Testis (tissue), 3 donors: Measurements from ENCODE around the gene BEAN1. TPM values are rescaled to one million over a fixed set of nuclear protein-coding genes. Genes with fewer than 3 reads are reported as not detected.

ENCODE experiments used
- DNase-seq: peaks from one replicate; pipeline ENCODE4 v3.0.0-alpha.2; 2019
- H3K27ac ChIP-seq, 2 donors: fragments of 200-600 bp; sonication (generic); one replicate each; pipeline ENCODE4 v1.5.1; 2019
- H3K27me3 ChIP-seq: fragments of 200-600 bp; sonication (generic); one replicate; pipeline ENCODE4 v1.5.1; 2019
- H3K36me3 ChIP-seq: fragments of 200-600 bp; sonication (generic); one replicate; pipeline ENCODE4 v1.5.1; 2017; ENCODE audit warnings: low read depth; ENCODE audit errors: missing control alignments
- H3K4me1 ChIP-seq: fragments of 200-600 bp; sonication (generic); one replicate; pipeline ENCODE4 v1.5.1; 2019
- H3K4me3 ChIP-seq, 2 donors: fragments of 200-600 bp; sonication (generic); one replicate each; pipeline ENCODE4 v1.5.1; 2017 to 2019
- H3K9me3 ChIP-seq: fragments of 200-600 bp; sonication (generic); one replicate; pipeline ENCODE4 v1.5.1; 2017
- POLR2A ChIP-seq: fragments of 450-650 bp; IDR thresholded peaks from one replicate; pipeline ENCODE4 v1.6.1; 2017; ENCODE audit warnings: antibody characterized with exemption, mild to moderate bottlenecking, moderate library complexity
- WGBS, 2 donors: methylation state at CpG; one replicate each; pipeline ENCODE4 v1.1.5; 2018; 5-methylcytosine and 5-hydroxymethylcytosine counted together
- intact Hi-C: fragments of 100-400 bp; cut with DNase I; formaldehyde crosslinking; loops from one replicate; pipeline ENCODE4 v1.15.1; 2023; ENCODE audit warnings: low total_unique reads
- polyA plus RNA-seq: library from polyadenylated mRNA; stranded (reverse); fragments of 350-450 nt; fragmentation: Illumina TruSeq; extraction: RNeasy Lipid Tissue Mini Kit (QIAGEN cat#74804); gene quantifications from one replicate; pipeline ENCODE4 v1.2.3, GENCODE V29; 2014; ENCODE audit warnings: low read depth, low replicate concordance; ENCODE audit not compliant: insufficient read depth
- total RNA-seq, 2 donors: library from RNA; depleted of rRNA; stranded (reverse); fragments of >200 nt; gene quantifications; one replicate each; pipeline ENCODE4 v1.2.3, GENCODE V29; 2016
- TF ChIP-seq, protein P1 (sequence below), 3 experiments: fragments of 450-650 bp in 2 of 3; fragments of 200-600 bp in 1 of 3; sonication (generic) in 1 of 3; IDR thresholded peaks; one replicate each; pipeline ENCODE4 v1.5.1; 2016 to 2019; ENCODE audit warnings: antibody characterized with exemption in 3 of 3, mild to moderate bottlenecking in 2 of 3, moderate library complexity in 1 of 3

The BEAN1 gene
- total and polyA plus RNA-seq, 3 donors from 2014 or later, result 4.2 to 18.0 (median 6.1) TPM

DNA sequence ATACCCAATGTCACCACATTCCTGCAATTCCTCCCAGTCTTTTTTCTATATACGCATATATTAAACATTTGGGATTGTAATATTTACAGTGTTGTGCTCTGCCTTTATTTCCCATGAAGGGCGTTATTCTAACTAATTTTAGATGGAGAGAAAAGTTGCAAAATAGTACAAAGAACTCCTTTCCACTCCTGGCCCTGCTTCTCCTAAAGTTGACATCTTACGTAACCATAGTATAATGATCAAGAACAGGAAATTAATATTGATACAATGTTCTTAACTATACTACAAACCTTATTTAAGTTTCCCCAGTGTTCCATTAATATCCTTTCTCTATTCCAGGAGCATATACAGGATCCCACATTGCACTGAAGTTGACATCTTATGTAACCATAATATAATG is 76.5 kb downstream of the BEAN1 start:
- Histone ChIP-seq H3K9me3 (no peaks in the 10 kb centered on the region), H3K4me1 (peaks cover 11% of the 10 kb centered on the region), H3K27me3 (no peaks in the 10 kb centered on the region), H3K36me3 (no peaks in the 10 kb centered on the region), H3K27ac (peak overlapping the region; percentile 59 to 63), H3K4me3 (no peak overlapping the region)
- DNase-seq, result no peak
- WGBS, 2 donors, result 47 to 48% methylated on average over 3 of the region's 3 CpGs
- TF ChIP-seq, protein P1, sequence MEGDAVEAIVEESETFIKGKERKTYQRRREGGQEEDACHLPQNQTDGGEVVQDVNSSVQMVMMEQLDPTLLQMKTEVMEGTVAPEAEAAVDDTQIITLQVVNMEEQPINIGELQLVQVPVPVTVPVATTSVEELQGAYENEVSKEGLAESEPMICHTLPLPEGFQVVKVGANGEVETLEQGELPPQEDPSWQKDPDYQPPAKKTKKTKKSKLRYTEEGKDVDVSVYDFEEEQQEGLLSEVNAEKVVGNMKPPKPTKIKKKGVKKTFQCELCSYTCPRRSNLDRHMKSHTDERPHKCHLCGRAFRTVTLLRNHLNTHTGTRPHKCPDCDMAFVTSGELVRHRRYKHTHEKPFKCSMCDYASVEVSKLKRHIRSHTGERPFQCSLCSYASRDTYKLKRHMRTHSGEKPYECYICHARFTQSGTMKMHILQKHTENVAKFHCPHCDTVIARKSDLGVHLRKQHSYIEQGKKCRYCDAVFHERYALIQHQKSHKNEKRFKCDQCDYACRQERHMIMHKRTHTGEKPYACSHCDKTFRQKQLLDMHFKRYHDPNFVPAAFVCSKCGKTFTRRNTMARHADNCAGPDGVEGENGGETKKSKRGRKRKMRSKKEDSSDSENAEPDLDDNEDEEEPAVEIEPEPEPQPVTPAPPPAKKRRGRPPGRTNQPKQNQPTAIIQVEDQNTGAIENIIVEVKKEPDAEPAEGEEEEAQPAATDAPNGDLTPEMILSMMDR (IDR thresholded peaks at IDR 0.05), result no peak
- TF ChIP-seq POLR2A, result no peak
- intact Hi-C loops, result no loop called here

DNA sequence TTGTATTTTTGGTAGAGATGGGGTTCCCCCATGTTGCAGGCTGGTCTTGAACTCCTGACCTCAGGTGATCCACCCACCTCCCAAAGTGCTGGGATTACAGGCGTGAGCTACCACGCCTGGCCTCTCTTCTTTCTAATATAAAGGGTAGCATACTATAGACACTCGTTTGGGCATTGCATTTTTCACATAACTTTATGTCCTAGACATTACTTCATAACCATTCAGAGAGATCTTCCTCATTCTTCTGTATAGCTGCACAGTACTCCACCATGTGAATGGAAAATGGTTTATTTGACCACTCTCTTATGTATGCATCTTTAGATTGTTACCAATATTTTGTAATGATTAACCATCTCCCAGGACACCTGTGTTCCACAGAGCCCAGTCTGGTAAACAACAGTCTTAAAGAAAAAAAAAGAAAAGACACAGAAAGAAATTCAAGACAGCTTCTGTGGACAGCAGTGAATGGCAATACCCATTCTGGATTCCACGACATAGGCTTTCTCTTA is 80.7 kb downstream of the BEAN1 start:
- no peak for DNase-seq
- TF ChIP-seq, protein P1 (IDR thresholded peaks at IDR 0.05), result no peak
- no peak for TF ChIP-seq POLR2A
- H3K36me3 ChIP-seq, result no peaks in the 10 kb centered on the region
- 90 to 92% methylated on average over 4 of the region's 4 CpGs for WGBS, 2 donors
- intact Hi-C loops, result no loop called here
- H3K27me3 ChIP-seq, result no peaks in the 10 kb centered on the region
- no peak overlapping the region for H3K27ac ChIP-seq
- peaks cover 22% of the 10 kb centered on the region for H3K4me1 ChIP-seq
- H3K4me3 ChIP-seq, result no peak overlapping the region
- no peaks in the 10 kb centered on the region for H3K9me3 ChIP-seq

DNA sequence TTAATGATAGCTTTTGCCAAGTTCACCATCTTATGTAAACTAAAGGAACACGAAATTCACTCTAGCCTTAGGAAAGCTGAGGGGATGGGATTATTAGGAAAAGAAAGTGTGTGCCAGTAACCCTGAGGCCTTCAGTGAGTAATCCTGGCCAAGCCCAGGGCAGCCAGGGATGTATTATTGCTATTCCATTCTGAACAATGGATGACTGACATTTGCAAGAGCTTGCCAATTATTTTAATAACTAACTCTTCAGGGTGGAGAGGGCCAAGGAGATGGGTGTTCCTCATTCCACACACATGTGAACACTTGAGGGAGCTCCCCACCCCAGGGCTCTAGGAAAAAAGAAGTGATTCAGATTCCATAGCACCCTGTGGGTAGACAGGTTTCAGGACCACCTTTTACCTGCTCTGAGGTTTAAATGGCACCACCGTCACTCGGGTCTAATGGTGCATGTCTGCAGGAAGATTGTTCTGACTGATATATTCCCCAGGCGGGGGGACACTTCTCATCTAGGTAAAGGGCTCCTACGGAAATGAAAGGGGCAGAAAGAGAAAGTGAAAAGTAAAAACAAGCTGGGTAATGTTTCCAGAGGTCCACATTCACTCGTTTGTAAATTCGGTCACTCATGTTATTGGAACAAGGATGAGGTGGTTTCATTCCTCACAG is 81.3 kb downstream of the BEAN1 start:
- H3K4me3 ChIP-seq, result no peak overlapping the region
- H3K36me3 ChIP-seq, result no peaks in the 10 kb centered on the region
- intact Hi-C loops, result no loop called here
- WGBS, 2 donors, result 74 to 88% methylated on average over 7 of the region's 7 CpGs
- H3K27ac ChIP-seq, result no peak overlapping the region
- TF ChIP-seq, protein P1 (IDR thresholded peaks at IDR 0.05), result no peak
- TF ChIP-seq POLR2A, result no peak
- peaks cover 17% of the 10 kb centered on the region for H3K4me1 ChIP-seq
- H3K9me3 ChIP-seq, result no peaks in the 10 kb centered on the region
- H3K27me3 ChIP-seq, result no peaks in the 10 kb centered on the region
- no peak for DNase-seq

DNA sequence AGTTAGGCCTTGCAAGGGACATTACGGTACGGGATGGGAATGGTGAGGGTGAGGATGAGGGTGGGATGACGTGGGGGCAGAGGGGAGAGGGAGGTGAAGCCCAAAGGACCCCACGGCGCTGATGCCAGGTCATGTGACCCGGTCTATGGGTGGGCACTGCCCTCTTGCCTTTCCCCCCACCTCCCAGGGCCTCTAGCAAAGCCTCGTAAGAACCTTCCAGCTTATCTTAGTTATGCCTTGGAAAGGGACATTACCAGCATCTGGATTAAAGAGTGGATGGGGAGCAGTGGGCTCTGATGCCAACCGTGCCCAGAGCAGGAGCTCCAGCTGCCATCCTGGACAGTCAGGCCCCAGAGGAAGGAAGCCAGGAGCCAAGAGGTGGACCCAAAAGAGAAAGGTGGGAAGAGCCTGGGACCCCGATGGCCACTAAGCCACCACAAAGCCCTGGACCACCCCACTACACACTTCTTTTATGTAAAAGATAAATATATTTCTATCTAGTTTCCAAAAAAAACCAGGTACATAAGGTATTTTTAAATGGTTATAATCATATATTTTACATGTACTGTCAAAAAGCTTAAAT is 81.9 kb downstream of the BEAN1 start:
- 85 to 92% methylated on average over 7 to 9 of the region's 9 CpGs for WGBS, 2 donors
- Histone ChIP-seq H3K27me3 (no peaks in the 10 kb centered on the region), H3K4me1 (peaks cover 13% of the 10 kb centered on the region), H3K36me3 (no peaks in the 10 kb centered on the region), H3K27ac (no peak overlapping the region), H3K4me3 (no peak overlapping the region), H3K9me3 (no peaks in the 10 kb centered on the region)
- intact Hi-C loops, result no loop called here
- TF ChIP-seq POLR2A, result no peak
- TF ChIP-seq, protein P1 (IDR thresholded peaks at IDR 0.05), result no peak
- no peak for DNase-seq
